Mucosa of gallbladder (tissue), 1 donor: ENCODE results near the gene GAB1. TPM values are rescaled to one million over a fixed set of nuclear protein-coding genes. Genes with fewer than 3 reads are reported as not detected.

Experiments used
- DNase-seq: peaks from one replicate; pipeline ENCODE4 v3.0.0-alpha.2; 2020; ENCODE audit warnings: low spot score
- total RNA-seq: library from RNA; stranded (reverse); gene quantifications from one replicate; pipeline ENCODE4 v1.2.1, GENCODE V29; 2021
- donor health status: DM: no; HTN: no; CAD: no.

GAB1 gene
- total RNA-seq, 1 donor from 2014 or later, result 47.9 TPM

GRCh38 chr4:143417679-143418403, 81.2 kb downstream of the GAB1 start:
- DNase-seq, result no peak

- DNase-seq, result no peak
Observed at GRCh38 chr4:143420227-143420626, 83.6 kb downstream of the GAB1 start.

GRCh38 chr4:143421609-143422008, 84.9 kb downstream of the GAB1 start:
- no peak for DNase-seq

DNA sequence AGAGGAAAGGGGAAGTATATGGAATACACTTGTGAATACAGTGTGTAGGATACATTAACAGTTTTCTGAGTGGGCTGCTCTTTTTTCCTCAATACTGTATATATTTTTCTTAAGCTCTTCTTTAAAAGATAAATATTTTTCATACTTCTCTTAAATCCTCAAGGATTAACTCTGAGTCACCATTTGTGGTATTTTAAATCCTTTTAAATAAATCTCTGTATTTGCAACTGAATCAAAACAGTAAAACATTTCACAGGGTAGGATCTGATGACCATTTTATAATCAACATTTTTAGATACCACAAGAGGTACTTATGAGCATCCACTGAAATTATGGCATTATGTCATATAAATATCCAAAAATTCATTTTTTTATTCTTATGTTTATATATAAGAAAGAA, 87.6 kb downstream of the GAB1 start:
- no peak for DNase-seq

DNA sequence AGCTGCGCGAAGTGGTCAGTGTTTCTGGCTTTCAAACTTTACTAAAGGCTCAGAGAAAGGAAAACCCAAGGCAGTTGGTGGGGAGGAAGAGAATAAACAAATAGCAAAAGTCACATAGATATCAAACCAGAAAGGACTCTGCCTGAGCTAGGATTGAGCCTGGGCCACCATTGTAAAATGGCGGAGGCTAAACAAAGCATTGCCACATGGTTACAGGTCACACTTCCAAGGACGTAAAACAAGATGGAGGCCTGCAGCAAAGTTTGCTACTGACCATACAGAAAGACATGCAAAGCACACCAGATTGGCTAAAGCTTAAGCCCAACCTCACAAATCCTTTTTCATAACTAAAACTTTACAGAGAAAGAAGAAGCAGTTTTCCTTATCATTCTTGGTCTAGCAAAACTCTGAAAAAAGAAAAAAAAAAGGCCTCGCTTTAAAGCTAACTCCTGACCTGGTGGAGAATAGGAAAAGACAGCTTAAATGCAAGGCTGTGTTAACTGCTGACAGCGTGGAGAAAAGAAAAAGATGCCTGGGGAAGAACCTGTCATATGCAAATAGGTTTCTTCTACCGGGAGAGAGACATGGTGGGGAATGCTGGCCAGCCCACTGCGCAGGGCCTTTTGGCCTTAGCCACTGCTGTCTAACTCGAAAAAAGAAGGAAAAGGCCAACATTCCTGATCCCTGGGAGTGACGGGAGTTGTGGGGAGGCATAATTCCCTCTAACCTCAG, 95.0 kb downstream of the GAB1 start:
- DNase-seq, result no peak

- no peak for DNase-seq
Observed at GRCh38 chr4:143432258-143432591, 95.5 kb downstream of the GAB1 start.

- DNase-seq, result no peak
Observed at GRCh38 chr4:143433231-143433630, 96.6 kb downstream of the GAB1 start.

GRCh38 chr4:143435955-143436354, 99.3 kb downstream of the GAB1 start:
- no peak for DNase-seq

- no peak for DNase-seq
Observed at GRCh38 chr4:143437476-143437875, 100.8 kb downstream of the GAB1 start.

GRCh38 chr4:143437937-143438336, 101.3 kb downstream of the GAB1 start:
- no peak for DNase-seq

GRCh38 chr4:143438710-143439109, 102.0 kb downstream of the GAB1 start:
- DNase-seq, result no peak

GRCh38 chr4:143441109-143441508, 104.4 kb downstream of the GAB1 start:
- DNase-seq, result no peak

GRCh38 chr4:143441678-143442077, 105.0 kb downstream of the GAB1 start:
- DNase-seq, result no peak

GRCh38 chr4:143443728-143444127, 107.1 kb downstream of the GAB1 start:
- DNase-seq, result no peak

GRCh38 chr4:143451186-143451585, 114.5 kb downstream of the GAB1 start:
- DNase-seq, result no peak

DNA sequence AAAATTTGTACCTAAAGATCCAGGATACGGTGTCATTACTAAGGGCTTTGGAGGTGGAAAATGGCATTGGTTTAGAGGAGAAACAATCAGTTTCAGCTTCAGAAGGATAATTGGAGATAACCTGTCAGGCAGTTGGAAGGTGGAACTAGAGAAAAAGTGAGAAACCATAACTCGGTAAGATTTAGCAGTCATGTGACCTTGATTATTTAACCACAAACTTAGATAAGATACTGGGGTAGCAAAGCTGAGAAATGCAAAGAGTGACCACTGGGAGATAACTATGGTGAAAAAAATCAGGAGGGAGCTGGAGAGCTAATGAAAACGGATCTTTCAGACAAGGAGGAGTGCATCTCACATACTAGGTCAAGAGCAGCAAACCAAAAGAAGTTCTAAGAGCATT, 118.5 kb downstream of the GAB1 start:
- DNase-seq, result no peak

GRCh38 chr4:143458966-143459365, 122.3 kb downstream of the GAB1 start:
- DNase-seq, result no peak

DNA sequence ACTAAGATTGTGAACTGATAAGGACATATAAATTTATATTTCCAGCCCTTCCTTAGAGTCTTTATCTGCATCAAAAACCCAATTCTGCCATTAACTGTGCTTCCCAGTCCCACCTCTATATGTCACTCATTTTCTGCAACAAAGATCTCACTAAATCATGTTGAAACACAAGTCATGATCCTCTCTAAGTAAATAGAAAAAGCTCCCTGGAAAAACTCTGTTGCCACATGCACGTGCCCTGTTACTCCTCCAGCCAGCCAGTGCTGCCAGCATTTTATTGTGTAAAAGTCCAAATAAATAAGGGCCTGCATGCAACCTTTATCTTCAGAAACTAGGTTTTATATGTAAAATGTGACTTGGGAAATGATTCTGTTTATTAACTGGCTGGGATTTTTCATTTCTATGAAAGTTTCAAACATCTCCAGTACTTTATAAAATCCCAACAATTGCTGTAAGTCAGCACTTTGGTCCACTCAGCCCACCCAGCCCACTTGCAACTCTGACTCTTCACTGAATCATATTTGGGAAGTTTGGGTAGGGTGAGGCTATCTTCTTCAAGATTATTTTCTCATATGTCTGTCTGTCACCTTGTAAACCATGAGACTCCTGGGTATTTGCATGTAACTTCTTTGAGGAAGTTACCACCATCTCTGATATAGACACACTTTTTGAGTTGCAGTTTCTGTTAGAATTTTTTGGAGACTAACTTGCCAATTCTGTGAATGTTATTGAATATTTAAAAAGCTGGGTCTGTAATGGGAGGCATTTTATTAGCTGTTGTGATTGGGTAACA, 136.9 kb downstream of the GAB1 start:
- no peak for DNase-seq

DNA sequence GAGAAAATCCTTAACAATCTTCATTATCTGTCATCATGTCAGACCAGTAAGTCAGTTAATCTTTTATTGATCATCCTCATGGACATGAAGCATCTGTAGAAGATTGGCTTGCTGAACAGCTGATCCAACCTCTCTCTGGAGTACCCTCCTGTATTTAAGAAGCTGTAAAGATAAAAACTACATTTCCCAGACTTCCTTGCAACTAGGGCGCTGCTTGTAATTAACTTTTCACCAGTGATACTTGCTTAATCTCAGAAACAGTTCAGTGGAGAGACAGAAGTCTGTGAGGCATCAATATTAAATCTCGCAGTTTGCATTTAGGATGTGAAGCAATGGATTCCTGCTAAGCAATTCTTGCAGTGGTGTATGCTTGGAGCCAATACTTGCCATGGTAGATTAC, 140.8 kb downstream of the GAB1 start:
- no peak for DNase-seq

DNA sequence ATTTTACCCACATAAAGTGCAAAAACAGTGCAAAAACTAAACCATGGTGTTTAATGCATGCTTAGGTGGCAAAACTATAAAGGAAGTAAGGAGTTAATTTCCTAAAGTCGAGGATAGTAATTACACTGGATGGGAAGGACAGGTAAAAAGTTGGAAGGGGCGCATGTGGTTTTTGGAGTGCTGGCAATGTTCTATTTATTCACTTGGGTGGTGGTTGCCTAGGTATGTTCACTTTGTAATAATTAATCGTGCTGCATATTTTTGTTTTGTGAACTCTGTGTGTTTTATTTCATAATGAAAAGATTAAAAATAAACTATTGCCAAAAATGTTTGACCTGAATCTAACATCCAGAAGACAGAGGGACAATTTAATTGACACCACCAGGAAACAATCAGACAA, 144.7 kb downstream of the GAB1 start:
- DNase-seq, result no peak

GRCh38 chr4:143482840-143483239, 146.2 kb downstream of the GAB1 start:
- DNase-seq, result peak; percentile 24

- DNase-seq, result no peak
Observed at GRCh38 chr4:143486314-143486713, 149.6 kb downstream of the GAB1 start.

GRCh38 chr4:143488687-143489086, 152.0 kb downstream of the GAB1 start:
- DNase-seq, result no peak
